Measurements from ENCODE around the gene GNAI1. TPM values are rescaled to one million over a fixed set of nuclear protein-coding genes. Genes with fewer than 3 reads are reported as not detected.

Gene GNAI1
- total and polyA plus RNA-seq, 10 of the 15 experiments (the other 5 are each of a cell fraction or from before 2014, with no cell fraction given), result not detected

GRCh38 chr7:80249184-80249583 lies 114.6 kb downstream of the GNAI1 start:
- Histone ChIP-seq H3K36me3 (ENCODE audit: control insufficient read depth in 2 of 2, insufficient read depth in 2 of 2, low read length in 1 of 2) (no peaks in the 10 kb centered on the region), H3K9ac (ENCODE audit: control insufficient read depth, insufficient read depth, low read length) (no peak overlapping the region), H4K20me1 (ENCODE audit: control insufficient read depth, insufficient read depth) (no peaks in the 10 kb centered on the region), H3K4me1 (ENCODE audit: control insufficient read depth, insufficient read depth, low read length) (no peaks in the 10 kb centered on the region), H2AFZ (ENCODE audit: control insufficient read depth, low read depth, low read length) (no peak overlapping the region), H3K9me3 (replicated peaks; ENCODE audit: control insufficient read depth, insufficient read depth, low read length) (no peaks in the 10 kb centered on the region), H3K4me2 (ENCODE audit: control insufficient read depth, insufficient read depth) (no peak overlapping the region), H3K27me3 (replicated peaks in 1 of 2; ENCODE audit: control insufficient read depth in 2 of 2, insufficient read depth in 2 of 2, low read length in 1 of 2) (no peaks in the 10 kb centered on the region), H3K79me2 (ENCODE audit: control insufficient read depth, insufficient read depth, low read length) (no peaks in the 10 kb centered on the region), H3K4me3 (no peak overlapping the region), H3K27ac (ENCODE audit: control insufficient read depth, insufficient read depth) (no peak overlapping the region)
- RAD21 ChIA-PET (ENCODE audit: unreplicated experiment), result no interaction called here
- FAIRE-seq, result no peak
- POLR2A ChIA-PET, result no interaction called here
- no peak for TF ChIP-seq MXI1 (IDR thresholded peaks at IDR 0.05; ENCODE audit: low read depth, low read length)
- BruUV-seq (replicated peaks), result no TSS peak
- no peak for DNase-seq (ENCODE audit: low read depth, low spot score)
- in situ Hi-C loops (cut with MboI), result no loop called here
- intact Hi-C loops (cut with micrococcal nuclease; ENCODE audit: unreplicated experiment), result no loop called here
- ATAC-seq, result no peak
- CTCF ChIA-PET, result no interaction called here
- SMC1A ChIA-PET (ENCODE audit: uncharacterized antibody, unreplicated experiment), result interaction anchor here (1.5 kb wide), 1 partner anchor 16 kb away, joined by 3 read pairs; no protein-coding TSS in a partner anchor

GRCh38 chr7:80249619-80250295 lies 115.1 kb downstream of the GNAI1 start:
- H3K9me3 ChIP-seq (replicated peaks; ENCODE audit: control insufficient read depth, insufficient read depth, low read length), result no peaks in the 10 kb centered on the region
- ChIA-PET RAD21 (ENCODE audit: unreplicated experiment) (no interaction called here), CTCF (no interaction called here), POLR2A (no interaction called here), SMC1A (ENCODE audit: uncharacterized antibody, unreplicated experiment) (interaction anchor here (1.5 kb wide), 1 partner anchor 17 kb away, joined by 3 read pairs; no protein-coding TSS in a partner anchor)
- H2AFZ ChIP-seq (ENCODE audit: control insufficient read depth, low read depth, low read length), result no peak overlapping the region
- no peaks in the 10 kb centered on the region for H3K36me3 ChIP-seq (ENCODE audit: control insufficient read depth in 2 of 2, insufficient read depth in 2 of 2, low read length in 1 of 2)
- H3K79me2 ChIP-seq (ENCODE audit: control insufficient read depth, insufficient read depth, low read length), result no peaks in the 10 kb centered on the region
- DNase-seq (ENCODE audit: low read depth, low spot score) (no peak), FAIRE-seq (no peak), ATAC-seq (no peak)
- no peaks in the 10 kb centered on the region for H4K20me1 ChIP-seq (ENCODE audit: control insufficient read depth, insufficient read depth)
- in situ Hi-C loops (cut with MboI), result no loop called here
- no peak overlapping the region for H3K4me3 ChIP-seq
- no peaks in the 10 kb centered on the region for H3K4me1 ChIP-seq (ENCODE audit: control insufficient read depth, insufficient read depth, low read length)
- no peak overlapping the region for H3K27ac ChIP-seq (ENCODE audit: control insufficient read depth, insufficient read depth)
- no peak overlapping the region for H3K4me2 ChIP-seq (ENCODE audit: control insufficient read depth, insufficient read depth)
- 0% methylated on average over 2 of the region's 2 CpGs for WGBS (ENCODE audit: insufficient coverage, insufficient replicate concordance, low lambda C conversion rate, missing lambda C conversion rate)
- no peaks in the 10 kb centered on the region for H3K27me3 ChIP-seq (replicated peaks in 1 of 2; ENCODE audit: control insufficient read depth in 2 of 2, insufficient read depth in 2 of 2, low read length in 1 of 2)
- no TSS peak for BruUV-seq (replicated peaks)
- H3K9ac ChIP-seq (ENCODE audit: control insufficient read depth, insufficient read depth, low read length), result no peak overlapping the region
- intact Hi-C loops (cut with micrococcal nuclease; ENCODE audit: unreplicated experiment), result no loop called here
- TF ChIP-seq FOXM1 (IDR thresholded peaks at IDR 0.05; ENCODE audit: low read depth, low read length) (no peak), DPF2 (IDR thresholded peaks at IDR 0.05) (no peak), SRF (IDR thresholded peaks at IDR 0.05; ENCODE audit: low read depth in 2 of 2, low read length in 2 of 2) (no peak), ZBTB11 (CRISPR knock-in tag; IDR thresholded peaks at IDR 0.05) (no peak), EGR1 (IDR thresholded peaks at IDR 0.05; ENCODE audit: borderline replicate concordance in 1 of 2, low read depth in 2 of 2, low read length in 2 of 2) (no peak), ATF7 (IDR thresholded peaks at IDR 0.05; ENCODE audit: low read depth) (no peak), YY1 (IDR thresholded peaks at IDR 0.05; ENCODE audit: low read depth, low read length) (no peak)
- TF ChIP-seq, protein P1, sequence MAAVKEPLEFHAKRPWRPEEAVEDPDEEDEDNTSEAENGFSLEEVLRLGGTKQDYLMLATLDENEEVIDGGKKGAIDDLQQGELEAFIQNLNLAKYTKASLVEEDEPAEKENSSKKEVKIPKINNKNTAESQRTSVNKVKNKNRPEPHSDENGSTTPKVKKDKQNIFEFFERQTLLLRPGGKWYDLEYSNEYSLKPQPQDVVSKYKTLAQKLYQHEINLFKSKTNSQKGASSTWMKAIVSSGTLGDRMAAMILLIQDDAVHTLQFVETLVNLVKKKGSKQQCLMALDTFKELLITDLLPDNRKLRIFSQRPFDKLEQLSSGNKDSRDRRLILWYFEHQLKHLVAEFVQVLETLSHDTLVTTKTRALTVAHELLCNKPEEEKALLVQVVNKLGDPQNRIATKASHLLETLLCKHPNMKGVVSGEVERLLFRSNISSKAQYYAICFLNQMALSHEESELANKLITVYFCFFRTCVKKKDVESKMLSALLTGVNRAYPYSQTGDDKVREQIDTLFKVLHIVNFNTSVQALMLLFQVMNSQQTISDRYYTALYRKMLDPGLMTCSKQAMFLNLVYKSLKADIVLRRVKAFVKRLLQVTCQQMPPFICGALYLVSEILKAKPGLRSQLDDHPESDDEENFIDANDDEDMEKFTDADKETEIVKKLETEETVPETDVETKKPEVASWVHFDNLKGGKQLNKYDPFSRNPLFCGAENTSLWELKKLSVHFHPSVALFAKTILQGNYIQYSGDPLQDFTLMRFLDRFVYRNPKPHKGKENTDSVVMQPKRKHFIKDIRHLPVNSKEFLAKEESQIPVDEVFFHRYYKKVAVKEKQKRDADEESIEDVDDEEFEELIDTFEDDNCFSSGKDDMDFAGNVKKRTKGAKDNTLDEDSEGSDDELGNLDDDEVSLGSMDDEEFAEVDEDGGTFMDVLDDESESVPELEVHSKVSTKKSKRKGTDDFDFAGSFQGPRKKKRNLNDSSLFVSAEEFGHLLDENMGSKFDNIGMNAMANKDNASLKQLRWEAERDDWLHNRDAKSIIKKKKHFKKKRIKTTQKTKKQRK (IDR thresholded peaks at IDR 0.05; ENCODE audit: low read depth, low read length), result no peak

Data from GM12878 (cell line).